Coronary artery (tissue), 2 donors: Measurements from ENCODE around the gene ASIC2.

Experiments used
- DNase-seq: peaks from one replicate; pipeline ENCODE4 v3.0.0-alpha.2; 2017; ENCODE audit warnings: low spot score
- H3K27ac ChIP-seq, 2 donors: fragments of 200-600 bp; sonication (generic); one replicate each; pipeline ENCODE4 v1.5.1; 2016 to 2019
- H3K4me3 ChIP-seq: fragments of 200-600 bp; sonication (generic); 2 replicates; pipeline ENCODE4 v1.5.1; 2016; ENCODE audit warnings: mild to moderate bottlenecking, moderate library complexity
- TF ChIP-seq, protein P1 (sequence below): fragments of 200-600 bp; sonication (generic); IDR thresholded peaks from one replicate; pipeline ENCODE4 v1.5.1; 2019; ENCODE audit warnings: antibody characterized with exemption

Gene ASIC2

DNA sequence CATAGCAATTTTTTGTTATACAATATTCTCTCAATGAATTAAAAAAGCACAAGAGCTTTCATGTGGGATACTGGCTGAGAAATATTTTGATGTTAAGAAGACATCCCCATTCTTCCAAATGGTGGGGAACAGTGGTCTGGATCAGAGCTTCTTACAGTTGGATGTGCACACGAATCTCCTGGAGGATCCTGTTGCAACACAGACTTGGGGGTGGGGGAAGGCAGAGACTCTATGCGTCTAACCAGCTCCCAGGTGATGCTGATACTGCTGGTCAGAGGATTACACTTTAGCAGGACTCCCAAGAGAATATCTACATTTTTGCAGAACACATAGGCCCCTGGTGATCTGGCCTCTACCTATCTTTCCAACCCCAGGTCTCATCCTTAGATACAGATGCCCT lies 193.2 kb downstream of the ASIC2 start:
- H3K4me3 ChIP-seq = no peak overlapping the region
- no peak for DNase-seq
- TF ChIP-seq, protein P1, sequence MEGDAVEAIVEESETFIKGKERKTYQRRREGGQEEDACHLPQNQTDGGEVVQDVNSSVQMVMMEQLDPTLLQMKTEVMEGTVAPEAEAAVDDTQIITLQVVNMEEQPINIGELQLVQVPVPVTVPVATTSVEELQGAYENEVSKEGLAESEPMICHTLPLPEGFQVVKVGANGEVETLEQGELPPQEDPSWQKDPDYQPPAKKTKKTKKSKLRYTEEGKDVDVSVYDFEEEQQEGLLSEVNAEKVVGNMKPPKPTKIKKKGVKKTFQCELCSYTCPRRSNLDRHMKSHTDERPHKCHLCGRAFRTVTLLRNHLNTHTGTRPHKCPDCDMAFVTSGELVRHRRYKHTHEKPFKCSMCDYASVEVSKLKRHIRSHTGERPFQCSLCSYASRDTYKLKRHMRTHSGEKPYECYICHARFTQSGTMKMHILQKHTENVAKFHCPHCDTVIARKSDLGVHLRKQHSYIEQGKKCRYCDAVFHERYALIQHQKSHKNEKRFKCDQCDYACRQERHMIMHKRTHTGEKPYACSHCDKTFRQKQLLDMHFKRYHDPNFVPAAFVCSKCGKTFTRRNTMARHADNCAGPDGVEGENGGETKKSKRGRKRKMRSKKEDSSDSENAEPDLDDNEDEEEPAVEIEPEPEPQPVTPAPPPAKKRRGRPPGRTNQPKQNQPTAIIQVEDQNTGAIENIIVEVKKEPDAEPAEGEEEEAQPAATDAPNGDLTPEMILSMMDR = no peak
- no peak overlapping the region for H3K27ac ChIP-seq

DNA sequence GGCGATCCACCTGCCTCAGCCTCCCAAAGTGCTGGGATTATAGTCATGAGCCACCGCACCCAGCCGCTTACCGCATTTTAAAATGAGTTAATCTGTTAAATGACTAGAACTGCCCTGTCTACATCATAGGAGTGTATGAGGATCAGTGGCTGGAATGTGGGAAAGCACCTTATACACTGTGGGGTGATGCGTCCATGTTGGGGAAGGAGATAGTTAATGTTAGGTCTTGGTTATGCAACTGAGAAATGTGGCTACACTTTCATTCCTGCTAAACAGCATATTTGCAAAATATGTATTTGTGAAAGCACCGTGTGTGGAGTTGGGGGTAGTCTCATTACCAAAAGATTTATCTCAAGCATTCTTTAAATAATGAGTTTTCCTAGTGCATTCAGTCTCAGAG lies 193.8 kb downstream of the ASIC2 start:
- Histone ChIP-seq H3K27ac (no peak overlapping the region), H3K4me3 (no peak overlapping the region)
- no peak for DNase-seq
- TF ChIP-seq, protein P1 = no peak

DNA sequence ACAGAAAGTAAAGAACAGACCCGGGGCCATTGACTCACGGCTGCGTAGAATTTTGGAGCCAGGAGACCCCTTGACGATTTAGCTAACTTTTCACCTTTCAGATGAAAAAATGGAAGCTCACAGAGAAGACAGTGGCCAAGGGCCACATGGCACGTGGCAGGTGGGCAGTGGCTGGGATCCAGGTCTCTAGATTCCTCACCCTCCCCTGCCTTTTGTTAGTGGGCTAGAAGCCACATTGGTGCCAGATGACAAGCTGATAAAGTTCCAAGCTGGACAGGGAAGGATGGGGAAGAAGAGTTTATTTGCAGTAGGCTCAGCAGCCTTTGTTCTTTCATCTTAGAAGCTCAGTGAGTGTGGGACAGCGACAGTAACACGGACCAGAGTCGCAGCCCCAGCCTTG lies 195.7 kb downstream of the ASIC2 start:
- no peak overlapping the region for H3K4me3 ChIP-seq
- no peak for DNase-seq
- TF ChIP-seq, protein P1 = no peak
- H3K27ac ChIP-seq = no peak overlapping the region

DNA sequence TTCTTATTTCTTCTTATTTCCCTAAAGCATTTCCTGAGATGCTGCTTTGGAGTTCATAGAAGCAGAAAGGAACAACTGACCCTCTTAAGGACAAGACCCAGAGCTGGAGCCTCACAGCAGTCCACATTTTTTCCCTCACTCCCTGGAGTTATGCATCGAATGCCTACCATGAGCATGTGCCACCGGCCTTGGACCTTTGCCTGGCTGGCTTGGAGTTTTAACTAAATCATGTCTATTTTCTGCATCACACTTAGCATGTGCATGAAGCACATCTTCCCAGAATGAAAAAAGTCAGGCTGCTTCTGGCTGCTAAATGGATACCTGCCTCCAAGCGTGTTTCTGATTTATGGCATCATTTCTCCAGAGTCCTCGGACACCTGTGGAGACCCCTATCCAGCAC lies 196.9 kb downstream of the ASIC2 start:
- Histone ChIP-seq H3K4me3 (no peak overlapping the region), H3K27ac (no peak overlapping the region)
- DNase-seq = no peak
- TF ChIP-seq, protein P1 = no peak

DNA sequence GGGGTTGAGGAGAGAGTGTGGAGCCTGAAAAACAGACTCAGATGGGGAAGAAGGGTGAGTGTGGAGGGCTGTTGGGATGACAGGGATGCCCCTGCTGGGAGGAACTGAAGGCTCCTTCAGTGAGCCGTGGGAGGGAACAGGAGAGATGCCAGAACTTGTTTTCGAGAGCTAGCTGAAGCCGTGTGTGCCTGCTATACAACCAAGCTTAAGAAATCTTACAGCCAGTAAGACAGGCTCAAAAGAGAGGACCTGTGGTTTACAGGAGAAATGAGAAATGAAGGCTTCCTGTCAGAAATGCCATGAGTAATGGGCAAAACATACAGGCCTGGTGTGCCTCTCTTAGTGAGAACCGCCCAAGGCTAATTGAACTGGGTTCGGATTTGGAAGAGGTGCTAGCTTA lies 201.8 kb downstream of the ASIC2 start:
- DNase-seq = no peak
- H3K4me3 ChIP-seq = no peak overlapping the region

DNA sequence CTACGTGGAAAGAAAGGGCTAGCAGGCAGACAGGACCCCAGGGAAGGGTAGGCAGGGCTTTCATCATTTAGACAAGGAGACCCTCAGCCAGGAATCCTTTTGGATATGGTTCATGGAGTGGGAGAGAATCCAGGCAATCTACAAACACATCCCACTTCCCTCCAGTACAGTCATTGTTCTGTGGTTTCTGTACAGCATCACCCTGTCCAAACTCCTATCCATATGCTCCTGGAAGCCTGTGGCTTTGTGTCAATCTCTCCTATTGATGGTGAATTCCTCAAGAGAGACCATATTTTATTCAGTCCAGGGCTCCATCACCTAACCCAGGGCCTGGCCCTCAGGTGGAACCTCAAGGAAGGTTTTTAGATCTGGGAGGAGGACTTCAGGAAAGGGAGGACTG lies 202.3 kb downstream of the ASIC2 start:
- Histone ChIP-seq H3K27ac (no peak overlapping the region), H3K4me3 (no peak overlapping the region)
- no peak for DNase-seq
- TF ChIP-seq, protein P1 = no peak

More for the DNA sequence above, 201.8 kb downstream of the ASIC2 start:
- H3K27ac ChIP-seq = no peak overlapping the region
- TF ChIP-seq, protein P1 = no peak

DNA sequence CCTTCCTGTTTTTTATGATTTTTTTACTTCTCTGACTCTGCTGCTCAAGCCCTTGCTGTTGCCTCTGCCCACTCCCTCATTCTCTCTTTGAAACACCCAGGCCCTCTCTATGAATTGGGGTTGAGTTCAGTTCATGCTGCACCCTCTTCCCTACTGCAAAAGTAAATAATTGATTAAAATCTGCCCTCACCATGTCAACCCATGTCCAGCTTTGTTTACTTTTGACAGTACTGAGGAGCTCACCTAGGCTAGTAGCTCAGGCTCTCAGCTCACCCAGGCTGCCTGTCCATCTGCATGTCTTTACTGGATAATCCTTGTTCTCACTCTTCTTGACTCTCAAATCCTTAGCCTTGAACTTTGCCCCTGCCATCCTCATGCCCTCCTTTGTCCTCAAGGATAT lies 206.2 kb downstream of the ASIC2 start:
- TF ChIP-seq, protein P1 = no peak
- no peak for DNase-seq
- Histone ChIP-seq H3K27ac (no peak overlapping the region), H3K4me3 (no peak overlapping the region)
